RWPE2 (cell line): Measurements from ENCODE around the gene PROSER3.
"Not testable (repeated sequence)": the region's sequence is repeated elsewhere in the genome, so short reads cannot be mapped to it uniquely, and the experiment has no call there.

Experiments
- ATAC-seq: fragments of 200-7000 bp; cut with Tn5 transposase; 3 replicates; pipeline ENCODE4 v1.9.1; 2021; ENCODE audit warnings: low read depth
- DNase-seq: peaks from one replicate; pipeline ENCODE4 v3.0.0-alpha.2; 2020; ENCODE audit warnings: low spot score
- H3K27ac ChIP-seq: fragments of 450-650 bp; 2 replicates; pipeline ENCODE4 v1.5.1; 2017; ENCODE audit warnings: mild to moderate bottlenecking; ENCODE audit not compliant: poor library complexity, severe bottlenecking
- H3K27me3 ChIP-seq: fragments of 250-450 bp; sonication (Bioruptor Pico); 2 replicates; pipeline ENCODE4 v1.5.1; 2021; ENCODE audit warnings: mild to moderate bottlenecking, moderate library complexity; ENCODE audit not compliant: insufficient read depth, poor library complexity, severe bottlenecking
- H3K36me3 ChIP-seq: fragments of 250-450 bp; sonication (Bioruptor Pico); 2 replicates; pipeline ENCODE4 v1.5.1; 2020; ENCODE audit warnings: low read depth, mild to moderate bottlenecking, moderate library complexity
- H3K4me1 ChIP-seq: fragments of 250-450 bp; sonication (Bioruptor Pico); 2 replicates; pipeline ENCODE4 v1.5.1; 2021; ENCODE audit warnings: mild to moderate bottlenecking, moderate library complexity; ENCODE audit not compliant: insufficient read depth, poor library complexity, severe bottlenecking
- H3K4me3 ChIP-seq: fragments of 250-450 bp; sonication (Bioruptor Pico); 2 replicates; pipeline ENCODE4 v1.5.1; 2021; ENCODE audit warnings: mild to moderate bottlenecking, moderate library complexity; ENCODE audit not compliant: severe bottlenecking
- H3K9me3 ChIP-seq: fragments of 250-450 bp; sonication (Bioruptor Pico); 2 replicates; pipeline ENCODE4 v1.5.1; 2021; ENCODE audit warnings: mild to moderate bottlenecking, moderate library complexity; ENCODE audit not compliant: severe bottlenecking
- CTCF ChIP-seq: fragments of 450-650 bp; IDR thresholded peaks from one replicate; pipeline ENCODE4 v1.5.1; 2017; ENCODE audit warnings: mild to moderate bottlenecking, moderate library complexity; ENCODE audit not compliant: poor library complexity, severe bottlenecking

The PROSER3 gene

GRCh38 chr19:35791814-35792279 lies 33.9 kb downstream of the PROSER3 start:
- H3K4me1 ChIP-seq: no peaks in the 10 kb centered on the region
- DNase-seq: peak; percentile 57
- H3K4me3 ChIP-seq: no peak overlapping the region
- no peaks in the 10 kb centered on the region for H3K9me3 ChIP-seq
- no peak overlapping the region for H3K27ac ChIP-seq
- H3K27me3 ChIP-seq: no peaks in the 10 kb centered on the region
- H3K36me3 ChIP-seq: no peaks in the 10 kb centered on the region
- ATAC-seq: no peak
- TF ChIP-seq CTCF: no peak

- Histone ChIP-seq H3K36me3 (no peaks in the 10 kb centered on the region), H3K27me3 (no peaks in the 10 kb centered on the region), H3K4me1 (no peaks in the 10 kb centered on the region), H3K4me3 (no peak overlapping the region), H3K27ac (no peak overlapping the region), H3K9me3 (no peaks in the 10 kb centered on the region)
- ATAC-seq (no peak), DNase-seq (no peak)
- no peak for TF ChIP-seq CTCF
These were observed 34.3 kb downstream of the PROSER3 start for GRCh38 chr19:35792312-35792711.

GRCh38 chr19:35792888-35793287 lies 34.9 kb downstream of the PROSER3 start:
- no peaks in the 10 kb centered on the region for H3K36me3 ChIP-seq
- H3K27ac ChIP-seq: no peak overlapping the region
- no peaks in the 10 kb centered on the region for H3K9me3 ChIP-seq
- no peak for TF ChIP-seq CTCF
- H3K4me1 ChIP-seq: no peaks in the 10 kb centered on the region
- H3K27me3 ChIP-seq: no peaks in the 10 kb centered on the region
- ATAC-seq (no peak), DNase-seq (no peak)
- H3K4me3 ChIP-seq: no peak overlapping the region

- H3K27ac ChIP-seq: no peak overlapping the region
- ATAC-seq (no peak), DNase-seq (no peak)
- no peak for TF ChIP-seq CTCF
- H3K36me3 ChIP-seq: no peaks in the 10 kb centered on the region
- no peaks in the 10 kb centered on the region for H3K9me3 ChIP-seq
- no peak overlapping the region for H3K4me3 ChIP-seq
- no peaks in the 10 kb centered on the region for H3K27me3 ChIP-seq
- no peaks in the 10 kb centered on the region for H3K4me1 ChIP-seq
These were observed 35.6 kb downstream of the PROSER3 start for GRCh38 chr19:35793381-35794165.

GRCh38 chr19:35795564-35795963 lies 37.6 kb downstream of the PROSER3 start:
- DNase-seq, H3K9me3 ChIP-seq, H3K27ac ChIP-seq, H3K4me3 ChIP-seq, H3K4me1 ChIP-seq, ATAC-seq, H3K27me3 ChIP-seq, H3K36me3 ChIP-seq: not testable (repeated sequence)
